ENCODE results near the gene SLC49A4. TPM values are rescaled to one million over a fixed set of nuclear protein-coding genes. Genes with fewer than 3 reads are reported as not detected.

The SLC49A4 gene
- total RNA-seq, 6 donors from 2014 or later = 13.9 to 22.8 (median 20.7) TPM

DNA sequence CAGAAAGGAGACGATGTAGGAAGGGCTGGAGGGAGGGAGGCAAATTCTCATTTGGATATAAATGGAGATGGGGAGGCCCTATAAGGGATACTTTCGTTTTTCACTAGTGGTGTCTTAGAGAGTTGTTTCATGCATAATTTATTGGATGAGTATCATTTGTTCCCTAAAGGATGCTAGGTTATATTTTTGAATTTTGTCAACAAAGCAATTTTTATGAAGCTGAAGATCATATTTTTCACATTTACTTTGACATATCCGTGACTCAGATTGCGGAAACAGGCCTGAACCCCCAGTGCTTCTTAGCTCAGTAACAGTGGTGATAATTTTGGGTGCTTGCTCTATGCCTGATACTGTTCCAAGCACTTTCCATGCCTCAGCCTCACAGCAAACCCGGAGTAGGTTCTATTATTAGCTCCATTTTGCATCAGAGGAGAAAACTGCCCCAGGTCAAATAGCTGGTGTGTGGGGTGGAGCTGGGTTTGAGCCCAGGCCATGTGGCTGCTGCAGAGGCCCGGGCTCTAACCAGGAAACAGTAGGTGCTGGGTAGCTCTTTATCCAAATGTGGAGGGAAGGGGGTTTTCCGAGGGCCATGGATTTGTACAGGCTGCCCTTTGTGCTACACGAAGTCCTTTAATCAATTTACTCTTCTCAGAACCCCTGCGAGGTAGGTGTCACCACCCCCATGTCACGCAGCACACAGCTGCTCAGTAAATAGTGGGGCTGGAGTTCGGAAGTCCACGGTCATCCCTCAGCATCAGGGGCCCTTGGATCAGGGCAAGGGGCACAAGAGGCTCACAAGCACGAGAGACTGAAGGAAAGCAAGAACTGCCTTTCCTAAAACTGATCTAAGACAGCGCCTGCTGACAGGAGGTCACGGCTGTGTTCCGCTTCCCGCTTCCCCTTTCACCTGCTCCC, 99.1 kb downstream of the SLC49A4 start:
- DNase-seq = no peak
- no peak for ATAC-seq (ENCODE audit: low FRiP score in 2 of 2)
- TF ChIP-seq POLR2AphosphoS5 (IDR thresholded peaks at IDR 0.05) (no peak), POLR2A (IDR thresholded peaks at IDR 0.05) (no peak), EP300 (IDR thresholded peaks at IDR 0.05) (no peak)
- TF ChIP-seq, protein P1, sequence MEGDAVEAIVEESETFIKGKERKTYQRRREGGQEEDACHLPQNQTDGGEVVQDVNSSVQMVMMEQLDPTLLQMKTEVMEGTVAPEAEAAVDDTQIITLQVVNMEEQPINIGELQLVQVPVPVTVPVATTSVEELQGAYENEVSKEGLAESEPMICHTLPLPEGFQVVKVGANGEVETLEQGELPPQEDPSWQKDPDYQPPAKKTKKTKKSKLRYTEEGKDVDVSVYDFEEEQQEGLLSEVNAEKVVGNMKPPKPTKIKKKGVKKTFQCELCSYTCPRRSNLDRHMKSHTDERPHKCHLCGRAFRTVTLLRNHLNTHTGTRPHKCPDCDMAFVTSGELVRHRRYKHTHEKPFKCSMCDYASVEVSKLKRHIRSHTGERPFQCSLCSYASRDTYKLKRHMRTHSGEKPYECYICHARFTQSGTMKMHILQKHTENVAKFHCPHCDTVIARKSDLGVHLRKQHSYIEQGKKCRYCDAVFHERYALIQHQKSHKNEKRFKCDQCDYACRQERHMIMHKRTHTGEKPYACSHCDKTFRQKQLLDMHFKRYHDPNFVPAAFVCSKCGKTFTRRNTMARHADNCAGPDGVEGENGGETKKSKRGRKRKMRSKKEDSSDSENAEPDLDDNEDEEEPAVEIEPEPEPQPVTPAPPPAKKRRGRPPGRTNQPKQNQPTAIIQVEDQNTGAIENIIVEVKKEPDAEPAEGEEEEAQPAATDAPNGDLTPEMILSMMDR (IDR thresholded peaks at IDR 0.05) = no peak
- 65 to 72% methylated on average over 17 of the region's 17 CpGs for WGBS, 2 donors
- Histone ChIP-seq H3K36me3 (no peaks in the 10 kb centered on the region), H3K27ac (no peak overlapping the region), H3K9me3 (no peaks in the 10 kb centered on the region), H3K4me1 (no peaks in the 10 kb centered on the region), H3K27me3 (no peaks in the 10 kb centered on the region), H3K4me3 (no peak overlapping the region)

DNA sequence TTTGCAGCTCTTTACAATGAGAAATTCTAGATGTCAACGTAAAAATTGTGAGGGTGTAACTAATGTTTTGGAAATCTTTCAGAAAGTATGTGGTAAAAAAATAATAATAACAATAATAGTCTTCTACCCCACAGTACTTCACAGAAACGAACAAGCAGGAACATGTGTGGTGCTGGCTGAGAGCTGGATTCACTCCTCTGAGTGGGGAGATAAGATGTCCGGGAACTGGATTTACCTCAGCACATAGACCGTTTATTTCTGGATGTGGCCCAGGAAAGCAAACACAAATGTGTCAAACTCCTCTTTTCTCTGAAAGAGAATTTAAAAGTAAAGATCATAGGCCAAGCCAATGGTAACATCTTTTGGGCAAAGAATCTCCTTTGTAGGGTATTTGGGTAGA, 103.4 kb downstream of the SLC49A4 start:
- no peak for ATAC-seq (ENCODE audit: low FRiP score in 2 of 2)
- Histone ChIP-seq H3K27me3 (no peaks in the 10 kb centered on the region), H3K4me3 (no peak overlapping the region), H3K9me3 (no peaks in the 10 kb centered on the region), H3K4me1 (no peaks in the 10 kb centered on the region), H3K27ac (no peak overlapping the region), H3K36me3 (no peaks in the 10 kb centered on the region)
- WGBS, 2 donors = 53 to 56% methylated on average over 4 of the region's 4 CpGs
- TF ChIP-seq POLR2AphosphoS5 (IDR thresholded peaks at IDR 0.05) (no peak), POLR2A (IDR thresholded peaks at IDR 0.05) (no peak), EP300 (IDR thresholded peaks at IDR 0.05) (no peak)
- TF ChIP-seq, protein P1 (IDR thresholded peaks at IDR 0.05) = no peak
- DNase-seq = no peak

DNA sequence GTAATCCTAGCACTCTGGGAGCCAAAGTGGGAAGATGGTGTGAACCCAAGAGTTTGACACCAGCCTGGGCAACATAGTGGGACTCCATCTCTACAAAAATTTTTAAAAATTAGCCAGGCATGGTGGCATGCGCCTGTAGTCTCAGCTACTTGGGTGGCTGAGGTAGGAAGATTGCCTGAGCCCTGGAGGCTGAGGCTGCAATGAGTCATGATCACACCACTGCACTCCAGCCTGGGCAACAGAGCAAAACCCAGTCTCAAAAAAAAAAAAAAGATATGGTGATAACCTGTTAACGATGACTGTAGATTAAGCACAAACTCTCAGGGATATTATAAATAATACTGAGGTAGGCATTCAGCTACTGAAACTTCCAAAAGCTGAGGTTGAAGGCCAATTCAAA, 107.5 kb downstream of the SLC49A4 start:
- Histone ChIP-seq H3K27me3 (no peaks in the 10 kb centered on the region), H3K4me3 (no peak overlapping the region), H3K36me3 (no peaks in the 10 kb centered on the region), H3K9me3 (no peaks in the 10 kb centered on the region), H3K27ac (no peak overlapping the region), H3K4me1 (no peaks in the 10 kb centered on the region)
- ATAC-seq (ENCODE audit: low FRiP score in 2 of 2) = no peak
- DNase-seq = no peak
- TF ChIP-seq, protein P1 (IDR thresholded peaks at IDR 0.05) = no peak
- TF ChIP-seq EP300 (IDR thresholded peaks at IDR 0.05) (no peak), POLR2AphosphoS5 (IDR thresholded peaks at IDR 0.05) (no peak), POLR2A (IDR thresholded peaks at IDR 0.05) (no peak)
- WGBS, 2 donors = 88 to 95% methylated on average over 2 of the region's 2 CpGs

DNA sequence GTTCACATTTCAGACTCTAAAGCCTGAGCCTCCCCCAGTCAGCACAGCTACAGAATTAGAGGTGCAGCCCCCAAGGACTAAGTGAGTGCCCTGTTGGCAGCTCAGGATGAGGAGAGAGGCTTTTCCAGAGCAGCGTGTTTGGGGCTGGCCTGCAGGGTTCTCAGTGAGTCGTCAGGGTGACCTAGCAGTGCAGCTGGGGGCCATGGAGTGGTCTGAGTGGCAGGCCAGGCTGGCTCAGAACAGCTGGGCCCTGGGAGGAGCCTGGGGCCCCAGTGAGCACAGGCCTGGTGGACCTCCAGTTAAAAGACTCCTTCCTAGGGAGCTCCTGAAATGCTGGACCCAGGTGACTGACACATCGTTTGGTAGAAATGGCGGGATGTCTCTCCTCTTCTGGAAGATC, 108.3 kb downstream of the SLC49A4 start:
- TF ChIP-seq EP300 (IDR thresholded peaks at IDR 0.05) (no peak), POLR2A (IDR thresholded peaks at IDR 0.05) (no peak), POLR2AphosphoS5 (IDR thresholded peaks at IDR 0.05) (no peak)
- TF ChIP-seq, protein P1 (IDR thresholded peaks at IDR 0.05) = no peak
- Histone ChIP-seq H3K9me3 (no peaks in the 10 kb centered on the region), H3K4me3 (no peak overlapping the region), H3K4me1 (no peaks in the 10 kb centered on the region), H3K27me3 (no peaks in the 10 kb centered on the region), H3K27ac (no peak overlapping the region), H3K36me3 (no peaks in the 10 kb centered on the region)
- peak in 1 of 2 donors; percentile 37 for DNase-seq
- WGBS, 2 donors = 68 to 77% methylated on average over 2 to 4 of the region's 4 CpGs
- ATAC-seq (ENCODE audit: low FRiP score in 2 of 2) = peak in 1 of 2 donors; percentile 15

All from upper lobe of left lung (tissue), 6 donors.